GM19043 (cell line): ENCODE results near the gene CHRNG.
"Not testable (repeated sequence)": the region's sequence is repeated elsewhere in the genome, so short reads cannot be mapped to it uniquely, and the experiment has no call there.

ENCODE experiments used
- ATAC-seq: cut with Tn5 transposase; IDR thresholded peaks from one replicate; pipeline ENCODE4 v1.9.1; 2021; ENCODE audit warnings: low read depth; ENCODE audit not compliant: unreplicated experiment

Gene CHRNG

DNA sequence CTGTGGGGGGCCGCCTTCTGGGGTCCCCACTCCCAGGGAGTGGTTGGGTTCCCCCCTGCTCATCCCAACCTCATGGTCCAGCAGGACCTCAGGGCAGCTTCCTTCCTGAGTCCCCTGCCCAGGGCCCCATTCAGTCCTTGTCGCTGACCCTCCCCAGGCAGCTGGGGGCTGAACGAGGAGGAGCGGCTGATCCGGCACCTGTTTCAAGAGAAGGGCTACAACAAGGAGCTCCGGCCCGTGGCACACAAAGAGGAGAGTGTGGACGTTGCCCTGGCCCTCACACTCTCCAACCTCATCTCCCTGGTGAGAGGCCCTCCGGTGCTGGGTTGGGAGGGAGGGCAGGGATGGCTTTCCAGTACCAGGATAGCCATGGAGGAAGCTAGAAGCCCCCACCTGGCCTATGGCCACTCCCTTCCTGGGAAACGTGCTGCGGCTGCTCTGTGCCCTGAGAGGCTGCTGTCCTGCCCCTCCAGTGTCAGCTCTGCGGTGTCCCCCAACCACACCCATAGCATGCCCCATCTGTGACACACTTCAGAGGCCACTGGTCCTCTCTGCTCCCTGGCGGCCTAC is 13.0 kb upstream of the CHRNG start:
- no peak for ATAC-seq

DNA sequence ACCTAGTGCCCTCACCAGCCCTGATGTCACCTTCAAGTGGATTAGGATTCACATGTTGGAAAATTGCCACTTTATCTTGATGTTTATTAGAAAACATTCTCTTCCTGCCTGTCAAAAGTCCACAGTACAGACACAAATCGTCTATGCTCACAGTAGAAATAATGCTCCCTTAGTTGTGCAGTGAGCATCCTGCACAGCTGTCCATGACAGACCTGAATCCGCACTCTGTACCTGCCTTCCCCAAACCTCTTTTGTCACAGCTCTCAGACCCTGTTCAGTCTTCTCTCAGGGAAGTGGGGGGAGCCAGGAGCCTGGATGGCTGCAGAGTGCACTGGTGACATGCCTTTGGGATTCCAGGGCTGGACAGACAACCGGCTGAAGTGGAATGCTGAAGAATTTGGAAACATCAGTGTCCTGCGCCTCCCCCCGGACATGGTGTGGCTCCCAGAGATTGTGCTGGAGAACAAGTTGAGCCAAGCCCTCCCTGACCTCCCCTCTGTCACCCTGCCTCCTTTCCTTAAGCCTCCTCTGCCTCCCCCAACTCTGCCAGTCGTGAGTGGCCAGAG is 11.5 kb upstream of the CHRNG start:
- ATAC-seq, result no peak

DNA sequence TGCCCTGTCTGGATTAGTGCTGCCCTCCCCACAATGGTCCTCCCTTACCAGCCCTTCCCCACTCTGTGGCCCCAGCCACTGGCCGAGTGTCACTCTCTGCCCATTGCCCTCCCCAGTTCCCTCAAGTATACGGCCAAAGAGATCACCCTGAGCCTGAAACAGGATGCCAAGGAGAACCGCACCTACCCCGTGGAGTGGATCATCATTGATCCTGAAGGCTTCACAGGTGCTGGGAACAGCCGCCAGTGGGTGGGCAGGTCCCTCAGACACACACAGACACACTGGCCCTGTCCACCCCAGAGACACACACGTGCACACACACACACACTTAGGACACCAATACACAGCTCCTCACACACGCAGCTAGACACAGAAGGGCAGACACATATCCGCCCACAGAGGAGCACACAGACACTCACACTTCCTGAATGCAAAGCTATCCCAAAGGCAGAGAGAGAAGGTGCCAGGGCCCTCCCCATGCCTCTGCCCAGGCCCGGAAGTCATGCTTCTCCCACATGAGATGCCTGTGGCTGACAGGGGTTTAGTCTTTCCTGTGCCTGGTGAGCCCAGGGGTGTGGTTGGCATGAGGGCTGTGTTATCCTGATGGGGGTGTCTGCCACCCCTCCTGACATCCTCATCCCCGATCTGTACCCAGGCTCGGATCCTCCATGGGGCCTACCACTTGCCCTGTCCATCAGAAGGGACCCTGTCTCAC is 10.6 kb upstream of the CHRNG start:
- ATAC-seq, result no peak

DNA sequence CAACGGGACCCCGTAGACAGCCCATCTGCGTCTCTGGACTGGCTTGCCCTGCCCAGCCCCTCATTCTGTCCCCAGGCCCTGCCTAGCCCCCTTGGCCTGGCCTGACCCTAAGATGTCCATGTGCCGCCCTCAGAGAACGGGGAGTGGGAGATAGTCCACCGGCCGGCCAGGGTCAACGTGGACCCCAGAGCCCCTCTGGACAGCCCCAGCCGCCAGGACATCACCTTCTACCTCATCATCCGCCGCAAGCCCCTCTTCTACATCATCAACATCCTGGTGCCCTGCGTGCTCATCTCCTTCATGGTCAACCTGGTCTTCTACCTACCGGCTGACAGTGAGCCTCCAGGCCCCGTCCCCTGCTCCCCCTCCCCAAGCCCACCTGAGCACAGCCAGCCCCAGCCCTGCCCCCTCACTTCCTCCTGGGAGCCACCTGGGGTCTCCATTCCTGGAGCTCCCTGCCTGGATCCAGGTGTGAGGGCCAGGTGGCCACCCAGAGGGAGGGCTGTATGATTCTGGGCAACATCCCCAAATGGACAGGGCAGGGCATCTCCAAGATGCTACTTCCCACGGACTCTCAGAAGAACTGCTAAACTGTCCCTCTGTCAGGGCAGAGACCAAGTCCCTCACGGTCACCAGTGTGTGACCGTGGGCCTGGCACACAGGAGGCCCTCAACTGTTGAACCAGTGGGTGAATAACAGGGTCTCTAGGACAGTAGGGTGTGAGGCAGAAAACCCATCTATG is 9.5 kb upstream of the CHRNG start:
- ATAC-seq, result no peak

DNA sequence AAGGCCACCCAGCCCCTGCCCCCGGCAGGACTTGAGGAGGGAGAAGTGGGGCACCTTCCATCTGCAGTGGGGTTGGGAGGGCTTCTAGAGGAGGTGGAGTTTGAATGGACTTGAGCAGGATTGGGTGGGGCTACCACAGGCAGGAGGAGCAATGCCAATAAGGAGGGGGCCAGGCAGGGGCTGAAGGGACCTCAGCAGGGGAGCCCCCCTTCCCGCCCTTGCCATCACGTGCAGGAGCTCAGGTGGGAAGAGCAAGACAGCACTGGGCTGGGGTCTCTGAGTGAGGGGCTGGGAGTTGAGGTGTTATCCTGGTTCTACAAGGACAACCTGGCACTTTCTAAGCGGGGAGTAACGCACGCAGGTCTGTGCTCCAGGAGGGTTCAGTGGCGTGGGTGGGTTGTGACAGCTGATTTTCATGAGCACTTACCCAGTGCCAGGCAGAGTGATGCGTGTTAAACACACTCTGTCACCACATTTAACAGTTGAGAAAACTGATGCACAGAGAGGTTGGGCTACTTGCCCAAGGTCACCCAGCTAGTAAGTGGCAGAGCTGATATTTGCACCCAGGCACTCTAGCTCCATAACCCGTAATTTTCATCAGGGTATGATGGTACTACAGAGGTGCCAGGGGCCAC is 8.7 kb upstream of the CHRNG start:
- ATAC-seq, result no peak

DNA sequence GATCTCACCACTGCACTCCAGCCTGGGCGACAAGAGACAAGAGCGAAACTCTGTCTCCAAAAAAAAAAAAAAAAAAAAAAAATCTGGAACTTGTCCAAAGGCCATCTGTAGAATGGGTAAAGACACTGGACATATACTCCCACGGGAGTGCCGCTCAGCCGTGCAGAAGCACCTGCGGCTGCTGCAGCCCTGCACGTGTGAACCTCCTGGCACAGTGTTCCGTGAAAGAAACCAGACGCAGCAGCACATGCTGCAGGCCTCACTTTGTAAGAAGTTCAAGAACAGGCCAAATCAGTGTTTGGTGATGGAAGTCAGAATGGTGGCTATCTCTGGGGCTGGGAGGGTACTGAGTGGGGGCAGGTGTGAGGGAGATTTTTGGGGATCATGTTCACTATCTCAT is 7.1 kb upstream of the CHRNG start:
- no peak for ATAC-seq

DNA sequence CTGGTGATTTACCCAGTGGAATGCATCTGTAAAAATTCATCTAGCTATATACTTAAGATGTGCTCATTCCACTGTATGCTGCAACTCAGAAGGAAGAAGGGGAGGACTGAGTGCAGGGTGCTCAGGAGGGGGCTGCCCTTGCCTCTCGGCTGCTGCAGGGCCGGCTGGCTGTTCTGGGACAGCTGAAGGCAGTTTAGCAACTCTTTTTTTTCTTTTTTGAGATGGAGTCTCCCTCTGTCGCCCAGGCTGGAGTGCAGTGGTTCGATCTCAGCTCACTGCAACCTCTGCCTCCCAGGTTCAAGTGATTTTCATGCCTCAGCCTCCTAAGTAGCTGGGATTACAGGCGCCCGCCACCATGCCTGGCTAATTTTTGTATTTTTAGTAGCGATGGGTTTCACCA is 6.7 kb upstream of the CHRNG start:
- ATAC-seq, result not testable (repeated sequence)

DNA sequence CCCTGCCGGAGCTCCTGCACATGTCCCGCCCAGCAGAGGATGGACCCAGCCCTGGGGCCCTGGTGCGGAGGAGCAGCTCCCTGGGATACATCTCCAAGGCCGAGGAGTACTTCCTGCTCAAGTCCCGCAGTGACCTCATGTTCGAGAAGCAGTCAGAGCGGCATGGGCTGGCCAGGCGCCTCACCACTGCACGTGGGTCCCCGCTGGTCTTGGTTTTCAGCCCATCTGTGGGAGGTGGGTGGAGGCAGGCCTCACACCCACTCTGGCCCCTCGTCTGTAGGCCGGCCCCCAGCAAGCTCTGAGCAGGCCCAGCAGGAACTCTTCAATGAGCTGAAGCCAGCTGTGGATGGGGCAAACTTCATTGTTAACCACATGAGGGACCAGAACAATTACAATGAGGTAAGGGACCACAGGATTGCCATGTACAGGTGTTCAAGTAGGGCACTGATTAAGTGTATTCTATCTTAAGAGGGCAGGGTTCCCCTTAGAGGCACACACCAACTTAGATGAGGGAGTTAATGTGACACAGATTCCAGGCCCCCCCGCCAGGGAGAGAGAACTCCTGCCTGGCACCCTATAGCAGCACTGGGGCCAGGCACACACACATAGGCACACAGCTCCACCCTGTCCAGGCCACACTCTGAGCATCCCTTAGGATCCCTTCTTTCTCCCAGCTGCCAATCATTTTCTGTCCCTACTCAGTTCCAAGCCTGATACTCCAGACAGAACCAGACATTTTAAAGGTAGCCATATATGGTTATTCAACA is 5.4 kb upstream of the CHRNG start:
- ATAC-seq, result no peak

DNA sequence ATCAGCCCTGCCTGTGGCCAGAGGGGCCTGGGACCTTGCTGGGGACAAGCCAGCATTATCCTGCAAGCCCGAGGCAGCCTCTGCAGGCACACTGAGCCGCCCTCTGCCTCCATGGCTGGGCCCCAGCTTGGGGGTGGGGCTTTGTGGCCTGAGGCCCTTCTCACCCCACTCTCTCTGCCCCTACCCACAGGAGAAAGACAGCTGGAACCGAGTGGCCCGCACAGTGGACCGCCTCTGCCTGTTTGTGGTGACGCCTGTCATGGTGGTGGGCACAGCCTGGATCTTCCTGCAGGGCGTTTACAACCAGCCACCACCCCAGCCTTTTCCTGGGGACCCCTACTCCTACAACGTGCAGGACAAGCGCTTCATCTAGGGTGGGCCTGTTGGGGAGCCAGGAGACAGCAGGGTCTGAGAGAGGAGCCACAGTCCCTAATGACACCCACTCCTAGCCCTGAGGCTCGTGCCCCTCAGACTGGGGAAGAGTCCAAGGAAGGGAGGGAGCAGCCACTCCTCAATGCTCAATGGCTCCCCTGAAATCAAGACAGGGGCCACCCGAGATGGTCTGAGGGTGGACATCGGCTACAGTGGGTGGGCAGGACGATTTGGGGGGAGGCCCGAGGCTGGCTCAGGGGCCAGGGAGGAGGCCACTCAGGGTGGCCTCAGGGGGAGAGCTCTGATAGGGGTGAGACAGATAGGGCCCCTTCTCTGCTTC is 4.4 kb upstream of the CHRNG start:
- no peak for ATAC-seq

DNA sequence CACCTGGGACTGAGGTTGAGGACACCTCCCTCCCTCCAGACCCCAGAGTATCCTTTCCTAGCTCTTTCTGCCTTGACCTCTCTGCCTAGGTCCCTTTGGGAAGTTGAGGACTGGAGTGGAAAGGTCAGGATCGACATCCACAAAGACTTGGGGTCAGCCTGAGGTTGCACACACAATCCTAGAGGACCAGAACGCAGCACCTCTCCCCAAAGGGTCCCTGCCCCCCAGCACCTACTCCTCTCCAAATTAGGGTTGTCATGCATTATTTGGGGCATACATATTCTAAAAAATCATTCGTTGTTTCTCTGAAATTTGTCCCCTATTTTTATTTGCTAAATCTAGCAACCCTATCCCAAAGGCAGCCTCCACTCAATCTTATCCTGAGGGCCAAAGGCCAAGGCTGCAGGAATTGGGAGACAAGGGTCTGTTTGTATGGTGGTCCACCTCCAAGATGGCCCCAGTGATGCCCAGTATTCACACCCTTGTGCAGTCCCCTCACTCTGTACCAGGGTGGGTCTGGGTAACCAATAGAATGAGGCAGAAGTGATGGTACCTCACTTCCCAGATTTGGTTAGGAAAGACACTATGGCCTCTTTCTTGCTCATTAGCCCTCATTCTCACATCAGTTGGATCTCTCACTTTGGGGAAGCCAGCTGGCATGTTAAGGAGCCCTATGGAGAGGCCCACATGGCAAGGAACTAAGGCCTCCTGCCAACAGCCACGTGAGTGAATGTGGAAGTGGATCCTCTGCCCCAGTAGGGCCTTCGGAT is 3.5 kb upstream of the CHRNG start:
- ATAC-seq, result no peak

DNA sequence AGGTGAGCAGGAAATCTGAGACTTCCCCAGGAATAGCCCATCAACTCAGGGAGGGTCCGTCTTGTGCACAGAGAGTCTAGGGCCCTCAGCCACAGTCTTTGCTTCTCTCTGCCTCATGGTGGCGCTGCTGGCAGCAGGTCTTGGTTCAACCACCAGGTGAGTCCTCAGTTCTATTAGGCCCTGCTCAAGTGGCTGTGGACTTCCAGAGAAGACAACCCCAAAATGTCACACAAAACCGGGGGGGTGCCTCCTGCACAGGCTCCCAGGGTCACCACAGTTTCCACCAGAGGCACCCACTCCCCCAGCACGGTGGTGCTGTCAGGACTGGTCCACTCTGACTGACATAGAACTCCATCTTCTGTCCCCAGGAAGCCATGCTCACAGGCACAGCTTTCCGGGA is 2.4 kb upstream of the CHRNG start:
- ATAC-seq, result no peak

DNA sequence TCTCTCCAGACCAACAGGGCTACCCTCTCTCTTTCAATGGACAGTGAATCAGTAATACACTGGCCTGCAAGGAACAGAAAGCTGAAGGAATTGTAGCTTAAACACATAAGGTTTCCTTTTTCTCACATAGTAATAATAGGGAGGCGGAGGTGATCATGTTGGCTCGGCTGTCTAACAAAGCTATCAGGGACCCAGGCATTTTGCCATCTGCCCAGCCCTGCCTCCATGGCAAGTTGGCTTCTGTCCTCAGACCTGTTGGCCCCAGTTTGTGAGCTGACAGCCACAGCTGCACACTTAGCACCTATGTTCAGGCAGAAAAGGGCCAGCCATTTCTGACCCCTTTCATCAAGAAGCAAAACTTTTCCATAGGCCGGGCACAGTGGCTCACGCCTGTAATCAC is 2.0 kb upstream of the CHRNG start:
- ATAC-seq, result no peak

DNA sequence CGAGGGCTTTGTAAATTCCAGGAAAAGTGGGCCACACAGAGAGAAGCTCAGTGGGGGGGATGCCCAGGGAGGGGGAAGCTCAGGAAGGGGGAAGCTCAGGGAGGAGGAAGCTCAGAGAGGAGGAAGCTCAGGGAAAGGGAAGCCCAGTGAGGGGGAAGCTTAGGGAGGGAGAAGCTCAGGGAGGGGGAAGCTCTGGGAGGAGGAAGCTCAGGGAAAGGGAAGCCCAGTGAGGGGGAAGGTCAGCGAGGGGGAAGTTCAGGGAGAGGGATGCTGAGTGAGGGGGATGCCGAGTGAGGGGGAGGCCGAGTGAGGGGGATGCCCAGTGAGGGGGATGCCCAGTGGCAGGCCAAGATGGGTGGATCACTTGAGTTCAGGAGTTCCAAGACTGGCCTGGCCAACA is 821 bp upstream of the CHRNG start:
- no peak for ATAC-seq

DNA sequence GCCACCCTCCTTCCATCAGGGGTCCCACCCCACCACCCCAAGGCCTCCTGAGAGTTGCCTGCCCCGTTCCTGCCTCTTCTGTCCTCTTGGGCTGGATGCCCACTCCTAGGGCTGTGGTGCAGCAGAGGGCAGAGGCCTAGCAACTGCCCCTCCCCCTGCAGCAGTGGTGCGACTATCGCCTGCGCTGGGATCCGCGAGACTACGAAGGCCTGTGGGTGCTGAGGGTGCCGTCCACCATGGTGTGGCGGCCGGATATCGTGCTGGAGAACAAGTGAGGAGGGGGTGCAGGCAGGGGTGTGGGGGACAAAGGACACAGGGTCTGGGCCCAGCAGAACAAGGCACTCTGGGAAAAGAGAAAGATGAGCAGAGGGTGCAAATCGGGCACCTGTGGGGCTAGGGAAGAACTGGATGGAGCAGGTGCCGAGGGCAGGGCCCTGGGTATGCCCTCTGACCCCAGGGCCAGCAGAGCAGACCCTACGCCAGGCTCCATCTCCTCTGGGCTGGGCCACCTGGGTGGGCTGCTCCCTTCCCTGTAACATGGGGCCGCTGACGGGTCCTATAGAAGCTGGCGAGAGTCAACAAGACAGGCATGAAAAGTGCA is 1.0 kb downstream of the CHRNG start:
- ATAC-seq, result no peak

DNA sequence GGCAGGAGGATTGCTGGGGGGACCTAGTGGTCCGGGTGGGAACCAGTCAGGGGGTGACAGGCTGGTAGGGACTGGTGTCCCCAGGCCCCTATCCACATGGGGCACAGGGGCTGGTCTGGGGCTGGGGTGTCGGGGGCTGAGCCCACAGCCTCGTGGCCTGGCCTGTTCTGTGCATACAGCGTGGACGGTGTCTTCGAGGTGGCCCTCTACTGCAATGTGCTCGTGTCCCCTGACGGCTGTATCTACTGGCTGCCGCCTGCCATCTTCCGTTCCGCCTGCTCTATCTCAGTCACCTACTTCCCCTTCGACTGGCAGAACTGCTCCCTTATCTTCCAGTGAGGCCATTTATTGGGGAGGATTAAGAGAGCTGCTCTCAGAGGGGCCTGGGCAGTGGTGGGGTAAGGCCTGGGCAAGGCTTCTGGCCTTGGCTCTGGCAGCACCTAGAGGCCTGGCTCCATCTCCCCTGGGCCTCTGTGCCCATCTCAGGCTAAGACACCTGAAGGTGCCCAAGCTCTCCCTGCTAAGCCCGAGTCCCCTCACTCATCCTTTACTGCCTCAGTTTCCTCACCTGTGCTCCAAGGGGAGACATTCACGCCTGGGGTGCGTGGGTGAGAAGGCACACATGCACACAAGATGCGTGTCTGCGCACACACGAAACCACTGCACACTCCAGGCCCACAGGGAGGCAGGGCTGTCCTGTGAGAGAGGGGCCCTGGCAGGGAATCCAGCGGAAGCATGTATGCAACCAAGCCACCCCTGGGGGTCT is 1.9 kb downstream of the CHRNG start:
- no peak for ATAC-seq

DNA sequence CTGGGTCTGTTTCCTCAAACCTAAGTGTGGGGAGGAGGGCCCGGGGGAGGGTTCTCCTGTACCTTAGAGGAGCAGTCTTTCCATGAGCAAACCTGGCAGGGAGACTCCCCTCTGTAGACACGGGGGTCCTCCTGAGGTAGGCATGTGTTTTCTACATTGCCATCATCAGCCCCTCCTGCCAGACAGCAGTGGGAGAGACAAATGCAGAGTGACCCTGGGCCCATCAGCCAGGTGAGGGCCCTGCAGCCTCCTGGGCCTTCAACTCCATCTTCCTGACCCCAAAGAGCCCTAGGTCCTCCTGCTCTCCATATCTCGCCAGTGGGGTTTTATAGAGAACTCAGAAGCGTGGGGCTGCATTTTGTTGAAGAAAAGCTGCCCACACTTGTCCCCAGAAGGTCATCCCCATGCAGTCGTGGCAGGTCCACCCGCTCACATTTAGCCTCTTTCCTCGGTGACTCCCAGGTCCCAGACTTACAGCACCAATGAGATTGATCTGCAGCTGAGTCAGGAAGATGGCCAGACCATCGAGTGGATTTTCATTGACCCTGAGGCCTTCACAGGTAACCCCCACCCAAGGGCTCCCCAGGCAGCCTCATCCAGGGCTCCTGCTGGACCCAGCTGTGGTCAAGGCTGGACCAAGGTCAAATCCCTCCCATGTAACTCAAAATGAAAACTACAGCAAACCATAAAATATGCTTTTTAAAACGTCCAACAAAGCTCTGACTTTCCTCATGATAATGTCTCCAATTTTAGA is 2.6 kb downstream of the CHRNG start:
- ATAC-seq, result no peak

DNA sequence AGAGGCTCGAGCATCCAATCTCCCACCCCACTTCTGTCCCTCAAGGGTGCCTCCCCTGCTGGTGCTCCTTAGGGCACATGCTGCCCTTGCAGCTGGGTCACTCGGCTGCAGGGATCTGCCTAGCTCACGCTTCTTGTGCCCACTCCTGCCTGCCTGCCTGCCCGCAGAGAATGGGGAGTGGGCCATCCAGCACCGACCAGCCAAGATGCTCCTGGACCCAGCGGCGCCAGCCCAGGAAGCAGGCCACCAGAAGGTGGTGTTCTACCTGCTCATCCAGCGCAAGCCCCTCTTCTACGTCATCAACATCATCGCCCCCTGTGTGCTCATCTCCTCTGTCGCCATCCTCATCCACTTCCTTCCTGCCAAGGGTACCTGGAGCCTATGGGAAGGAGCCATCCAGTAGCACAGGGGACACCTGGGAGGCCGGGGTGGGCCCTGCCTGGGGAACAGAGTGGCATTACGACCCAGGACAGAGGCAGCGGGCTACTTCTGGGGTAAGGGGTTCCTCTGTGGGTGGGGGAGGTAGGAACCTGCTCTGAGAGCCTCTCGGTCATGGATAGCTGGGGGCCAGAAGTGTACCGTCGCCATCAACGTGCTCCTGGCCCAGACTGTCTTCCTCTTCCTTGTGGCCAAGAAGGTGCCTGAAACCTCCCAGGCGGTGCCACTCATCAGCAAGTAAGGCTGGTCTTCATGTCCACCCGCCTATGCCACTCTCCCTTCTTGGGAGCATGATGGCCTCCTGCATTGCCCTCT is 3.4 kb downstream of the CHRNG start:
- ATAC-seq, result no peak
